ENCODE data around the gene IL10RA.
A peak's percentile ranks its signal among the peaks of the same experiment; 100 is the strongest.

The IL10RA gene

DNA sequence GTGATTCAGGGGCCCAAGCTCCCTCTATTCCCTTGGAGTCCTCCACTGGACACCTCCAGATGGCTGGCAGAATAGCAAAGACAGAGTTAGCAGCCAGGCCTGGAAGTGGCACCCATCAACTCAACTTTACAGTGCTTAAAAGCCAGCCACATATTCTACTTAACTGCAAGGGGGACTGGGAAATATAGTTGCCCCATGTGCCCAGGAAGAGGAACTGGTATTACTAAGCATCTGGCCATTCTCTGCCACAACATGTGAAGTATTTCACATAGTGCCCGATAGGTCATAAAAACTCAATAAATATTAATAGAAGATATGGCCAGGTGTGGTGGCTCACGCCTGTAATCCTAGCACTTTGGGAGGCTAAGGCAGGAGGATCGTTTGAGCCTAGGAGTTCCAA, 5.5 kb upstream of the IL10RA start:
- FAIRE-seq (no peak), DNase-seq (ENCODE audit: insufficient read length) (no peak)
- TF ChIP-seq POLR2A (IDR thresholded peaks at IDR 0.05; ENCODE audit: low read depth, low read length), result no peak

DNA sequence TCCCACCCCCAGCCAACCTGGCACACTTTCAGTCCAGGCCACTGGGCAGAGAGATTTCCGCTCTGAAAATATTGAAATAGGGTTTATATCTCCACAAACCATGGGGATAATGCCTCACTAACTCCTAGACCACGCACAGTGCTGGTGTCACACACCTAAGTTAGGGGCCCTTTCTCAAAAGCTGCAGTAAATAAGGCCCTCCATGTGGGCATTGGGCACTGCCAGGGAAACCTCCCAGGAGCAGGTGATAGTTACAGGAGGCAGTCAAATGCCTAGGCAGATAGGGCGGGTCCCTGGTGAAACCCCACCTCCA, 3.1 kb upstream of the IL10RA start:
- TF ChIP-seq TAF1 (IDR thresholded peaks at IDR 0.05; ENCODE audit: borderline replicate concordance, low read depth, low read length) (no peak), POLR2A (IDR thresholded peaks at IDR 0.05; ENCODE audit: low read depth, low read length) (no peak), POLR2AphosphoS5 (IDR thresholded peaks at IDR 0.05; ENCODE audit: low read depth, low read length) (no peak)
- FAIRE-seq (no peak), DNase-seq (ENCODE audit: insufficient read length) (no peak)

DNA sequence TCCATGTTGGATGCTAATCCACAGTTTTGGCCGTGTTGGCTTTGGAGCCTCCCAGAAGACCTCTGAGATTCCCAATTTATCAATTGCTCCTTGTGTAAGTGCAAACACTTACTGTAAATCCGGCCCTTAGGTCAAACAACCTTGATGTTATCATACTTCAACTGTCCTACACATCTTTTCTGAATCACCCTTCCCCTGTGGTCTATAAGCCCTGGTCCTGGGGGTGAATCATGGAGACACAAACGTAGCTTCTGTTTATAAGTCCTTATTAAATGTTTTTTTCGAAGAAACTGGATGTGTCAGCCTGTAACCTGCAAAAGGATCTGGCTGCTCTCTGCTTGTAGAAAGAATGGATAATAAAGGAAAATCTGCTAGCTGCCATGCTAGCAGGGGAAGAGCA, 1.7 kb upstream of the IL10RA start:
- TF ChIP-seq POLR2AphosphoS5 (IDR thresholded peaks at IDR 0.05; ENCODE audit: low read depth, low read length), result no peak
- no peak for TF ChIP-seq POLR2A (IDR thresholded peaks at IDR 0.05; ENCODE audit: low read depth, low read length)
- no peak for TF ChIP-seq TAF1 (IDR thresholded peaks at IDR 0.05; ENCODE audit: borderline replicate concordance, low read depth, low read length)
- DNase-seq (ENCODE audit: insufficient read length), result no peak
- no peak for FAIRE-seq

DNA sequence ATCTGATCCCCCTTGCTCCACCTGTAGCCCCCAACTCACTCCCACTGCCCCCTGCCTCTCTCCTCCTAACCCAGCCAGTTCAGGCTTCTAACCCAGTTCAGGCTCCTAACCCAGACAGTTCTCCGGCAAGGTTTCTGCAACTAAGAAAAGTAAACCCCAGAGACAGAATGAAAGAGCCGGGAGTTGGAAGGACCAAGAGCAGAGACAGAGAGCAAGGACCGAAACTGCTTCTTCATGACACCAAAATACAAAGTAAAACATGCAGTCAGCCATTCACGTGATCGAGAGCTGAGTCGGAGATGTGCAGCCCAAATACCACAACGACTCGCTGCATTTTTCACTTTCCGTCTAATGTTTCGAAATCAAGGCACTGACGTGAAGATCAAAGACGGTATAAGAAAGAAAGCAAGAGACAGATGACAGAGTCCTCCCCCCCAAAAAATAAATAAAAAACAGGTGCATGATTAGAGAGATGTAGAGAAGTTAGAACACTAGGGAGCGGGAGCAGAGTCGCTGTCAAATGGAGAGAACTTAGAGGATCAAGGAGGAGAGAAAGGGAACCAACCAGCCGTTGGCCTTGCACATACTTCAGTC, 884 bp downstream of the IL10RA start:
- TF ChIP-seq POLR2A (IDR thresholded peaks at IDR 0.05; ENCODE audit: low read depth, low read length), result no peak
- TF ChIP-seq POLR2AphosphoS5 (IDR thresholded peaks at IDR 0.05; ENCODE audit: low read depth, low read length), result no peak
- no peak for TF ChIP-seq TAF1 (IDR thresholded peaks at IDR 0.05; ENCODE audit: borderline replicate concordance, low read depth, low read length)
- FAIRE-seq (no peak), DNase-seq (ENCODE audit: insufficient read length) (peak; percentile 50)

DNA sequence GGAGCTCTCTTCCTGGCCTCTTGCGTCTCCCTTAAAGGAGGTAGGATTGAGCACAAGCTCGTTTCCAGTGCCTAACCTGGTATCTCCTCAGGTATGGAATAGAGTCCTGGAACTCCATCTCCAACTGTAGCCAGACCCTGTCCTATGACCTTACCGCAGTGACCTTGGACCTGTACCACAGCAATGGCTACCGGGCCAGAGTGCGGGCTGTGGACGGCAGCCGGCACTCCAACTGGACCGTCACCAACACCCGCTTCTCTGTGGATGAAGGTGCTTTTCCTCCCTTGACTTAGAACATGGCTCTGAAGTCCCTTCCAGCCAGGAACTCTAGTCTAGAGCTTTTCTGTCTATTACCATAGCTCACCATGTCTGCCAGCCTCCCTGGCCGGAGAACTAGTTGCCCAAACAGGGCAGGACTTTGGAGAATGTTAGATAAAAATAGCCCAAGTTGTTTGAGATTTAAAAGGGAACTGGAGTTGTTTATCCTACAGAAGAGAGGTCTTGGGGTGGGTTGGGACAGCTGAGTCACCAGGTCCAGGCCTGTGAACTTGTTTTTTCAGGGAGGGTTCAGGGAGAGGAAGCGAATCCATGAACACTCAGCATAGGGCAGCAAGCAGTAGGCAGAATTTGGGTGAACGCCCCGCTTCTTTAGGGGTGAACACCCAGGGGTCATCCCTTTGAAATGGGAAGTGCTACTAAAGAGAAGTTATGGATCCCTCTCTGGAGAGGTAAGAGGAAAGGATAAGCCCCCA, 3.3 kb downstream of the IL10RA start:
- DNase-seq (ENCODE audit: insufficient read length), result no peak
- FAIRE-seq, result no peak
- TF ChIP-seq POLR2A (IDR thresholded peaks at IDR 0.05; ENCODE audit: low read depth, low read length), result no peak
- no peak for TF ChIP-seq TAF1 (IDR thresholded peaks at IDR 0.05; ENCODE audit: borderline replicate concordance, low read depth, low read length)
- no peak for TF ChIP-seq POLR2AphosphoS5 (IDR thresholded peaks at IDR 0.05; ENCODE audit: low read depth, low read length)

DNA sequence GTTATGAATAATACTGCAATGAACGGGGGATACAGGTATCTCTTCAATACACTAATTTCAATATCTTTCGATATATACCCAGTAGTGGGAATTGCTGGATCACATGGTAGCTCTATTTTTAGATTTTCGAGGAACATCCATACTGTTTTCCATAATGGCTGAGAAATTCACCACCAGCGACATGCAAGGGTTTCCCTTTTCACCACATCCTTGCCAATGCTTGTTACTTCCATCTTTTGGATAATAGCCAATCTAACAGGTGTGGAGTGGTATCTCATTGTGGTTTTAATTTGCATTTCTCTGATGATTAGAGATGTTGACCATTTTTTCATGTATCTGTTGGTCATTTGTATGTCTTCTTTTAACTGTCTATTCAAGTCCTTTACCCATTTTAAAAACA, 5.9 kb downstream of the IL10RA start:
- TF ChIP-seq TAF1 (IDR thresholded peaks at IDR 0.05; ENCODE audit: borderline replicate concordance, low read depth, low read length), result no peak
- no peak for TF ChIP-seq POLR2A (IDR thresholded peaks at IDR 0.05; ENCODE audit: low read depth, low read length)
- TF ChIP-seq POLR2AphosphoS5 (IDR thresholded peaks at IDR 0.05; ENCODE audit: low read depth, low read length), result no peak
- FAIRE-seq, result no peak
- no peak for DNase-seq (ENCODE audit: insufficient read length)

DNA sequence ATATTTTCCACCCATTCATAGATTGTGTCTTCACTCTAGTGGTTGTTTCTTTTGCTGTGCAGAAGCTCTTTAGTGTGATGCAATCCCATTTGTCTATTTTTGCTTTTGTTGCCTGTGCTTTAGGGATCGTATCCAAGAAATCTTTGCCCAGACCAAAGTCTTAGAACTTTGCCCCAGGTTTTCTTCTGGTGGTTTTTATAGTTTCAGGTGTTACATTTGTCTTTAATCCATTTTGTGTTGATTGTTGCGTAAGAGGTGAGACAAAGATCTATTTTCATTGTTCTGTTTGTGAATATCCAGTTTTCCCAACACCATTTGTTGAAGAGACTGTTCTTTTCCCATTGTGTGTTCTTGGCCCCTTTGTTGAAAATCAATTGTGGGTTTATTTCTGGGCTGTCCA, 6.4 kb downstream of the IL10RA start:
- TF ChIP-seq TAF1 (IDR thresholded peaks at IDR 0.05; ENCODE audit: borderline replicate concordance, low read depth, low read length) (no peak), POLR2A (IDR thresholded peaks at IDR 0.05; ENCODE audit: low read depth, low read length) (no peak)
- DNase-seq (ENCODE audit: insufficient read length), result no peak
- no peak for FAIRE-seq

DNA sequence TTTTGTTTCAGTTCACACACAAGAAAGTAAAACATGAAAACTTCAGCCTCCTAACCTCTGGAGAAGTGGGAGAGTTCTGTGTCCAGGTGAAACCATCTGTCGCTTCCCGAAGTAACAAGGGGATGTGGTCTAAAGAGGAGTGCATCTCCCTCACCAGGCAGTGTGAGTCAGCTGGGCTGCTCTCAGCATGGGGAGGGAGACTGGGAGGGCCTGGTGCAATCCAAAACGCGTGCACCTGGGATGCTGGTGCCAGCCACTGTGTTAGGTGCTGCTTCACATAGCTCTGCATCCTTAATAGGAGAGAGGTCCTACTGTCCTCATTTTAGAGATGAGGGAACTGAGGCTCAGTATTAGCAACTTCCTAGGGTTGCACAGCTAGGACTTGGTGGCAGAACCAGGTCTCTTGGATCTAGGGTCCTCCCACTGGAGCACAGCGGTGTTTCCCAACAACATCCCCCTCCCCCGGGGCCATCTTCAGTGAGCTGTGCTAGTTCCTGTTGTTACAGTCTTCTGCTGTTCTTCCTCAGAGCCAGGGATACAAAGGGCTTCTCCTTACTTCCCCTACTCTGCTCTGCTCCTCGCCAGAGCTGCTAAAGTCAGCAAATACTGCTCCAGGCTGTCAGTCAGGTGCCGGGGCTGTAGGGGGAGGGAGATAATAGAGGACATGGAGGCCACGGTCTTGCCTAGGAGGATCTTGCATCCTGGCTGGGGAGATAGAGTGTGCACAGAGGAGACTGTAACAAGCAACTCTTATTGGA, 8.0 kb downstream of the IL10RA start:
- no peak for TF ChIP-seq TAF1 (IDR thresholded peaks at IDR 0.05; ENCODE audit: borderline replicate concordance, low read depth, low read length)
- TF ChIP-seq POLR2AphosphoS5 (IDR thresholded peaks at IDR 0.05; ENCODE audit: low read depth, low read length), result no peak
- no peak for TF ChIP-seq POLR2A (IDR thresholded peaks at IDR 0.05; ENCODE audit: low read depth, low read length)
- DNase-seq (ENCODE audit: insufficient read length), result no peak
- FAIRE-seq, result no peak

DNA sequence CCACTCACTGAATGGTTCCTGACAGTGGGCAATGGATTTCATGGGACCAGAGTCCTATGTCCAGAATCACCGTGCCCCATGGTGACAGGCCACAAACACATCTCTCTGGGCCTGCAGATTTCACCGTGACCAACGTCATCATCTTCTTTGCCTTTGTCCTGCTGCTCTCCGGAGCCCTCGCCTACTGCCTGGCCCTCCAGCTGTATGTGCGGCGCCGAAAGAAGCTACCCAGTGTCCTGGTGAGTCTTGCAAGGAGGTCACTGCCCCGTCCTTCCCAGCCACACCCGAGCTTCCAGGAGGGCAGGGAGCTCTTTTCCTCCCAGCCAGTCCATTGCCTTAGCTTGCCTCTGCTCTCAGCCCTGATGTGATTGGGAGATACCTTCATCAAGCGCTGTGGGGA, 9.3 kb downstream of the IL10RA start:
- no peak for TF ChIP-seq POLR2AphosphoS5 (IDR thresholded peaks at IDR 0.05; ENCODE audit: low read depth, low read length)
- no peak for TF ChIP-seq TAF1 (IDR thresholded peaks at IDR 0.05; ENCODE audit: borderline replicate concordance, low read depth, low read length)
- TF ChIP-seq POLR2A (IDR thresholded peaks at IDR 0.05; ENCODE audit: low read depth, low read length), result no peak
- DNase-seq (ENCODE audit: insufficient read length) (no peak), FAIRE-seq (no peak)

DNA sequence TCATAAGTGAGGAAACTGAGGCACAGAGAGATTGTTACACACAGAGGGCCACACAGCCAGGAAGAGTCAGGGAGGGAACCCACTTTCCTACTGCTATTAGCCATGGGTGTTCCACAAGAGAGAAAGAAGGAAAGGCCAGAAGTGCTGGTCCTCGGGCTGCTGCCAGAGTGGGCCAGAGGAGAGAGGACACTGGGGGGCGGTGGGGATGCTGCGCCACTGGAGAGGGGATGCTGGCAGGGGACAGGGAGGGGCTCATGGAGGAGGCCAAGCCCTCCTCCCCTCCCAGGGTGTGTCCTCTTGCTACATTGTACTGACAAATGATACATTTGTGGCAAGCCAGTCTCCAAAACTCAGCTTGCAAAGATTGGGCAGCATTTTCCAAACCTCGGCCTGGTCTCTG, 9.9 kb downstream of the IL10RA start:
- TF ChIP-seq POLR2AphosphoS5 (IDR thresholded peaks at IDR 0.05; ENCODE audit: low read depth, low read length), result no peak
- no peak for TF ChIP-seq POLR2A (IDR thresholded peaks at IDR 0.05; ENCODE audit: low read depth, low read length)
- TF ChIP-seq TAF1 (IDR thresholded peaks at IDR 0.05; ENCODE audit: borderline replicate concordance, low read depth, low read length), result no peak
- DNase-seq (ENCODE audit: insufficient read length), result no peak
- no peak for FAIRE-seq

DNA sequence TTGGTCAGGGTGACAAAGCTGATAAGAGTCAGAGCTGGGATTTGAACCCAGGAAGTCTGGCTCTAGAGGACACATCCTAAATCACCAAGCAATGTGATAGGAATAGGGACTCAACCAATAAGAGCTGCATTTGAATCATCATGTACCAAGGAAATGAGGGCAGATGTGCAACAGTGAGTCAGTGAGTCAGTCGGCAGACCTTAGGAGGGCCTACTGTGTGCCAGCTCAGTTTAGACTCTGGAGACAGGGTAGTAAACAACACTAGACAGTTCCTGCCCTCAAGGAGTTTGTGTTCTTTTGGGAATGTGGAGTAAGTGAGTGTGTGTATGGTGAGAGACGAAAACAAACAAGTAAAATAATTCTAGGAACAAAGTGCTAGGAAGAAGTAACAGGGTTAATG, 11.2 kb downstream of the IL10RA start:
- DNase-seq (ENCODE audit: insufficient read length) (no peak), FAIRE-seq (no peak)
- TF ChIP-seq POLR2AphosphoS5 (IDR thresholded peaks at IDR 0.05; ENCODE audit: low read depth, low read length) (no peak), TAF1 (IDR thresholded peaks at IDR 0.05; ENCODE audit: borderline replicate concordance, low read depth, low read length) (no peak), POLR2A (IDR thresholded peaks at IDR 0.05; ENCODE audit: low read depth, low read length) (no peak)
